ENCODE measurements around the gene MYH13.

The MYH13 gene

DNA sequence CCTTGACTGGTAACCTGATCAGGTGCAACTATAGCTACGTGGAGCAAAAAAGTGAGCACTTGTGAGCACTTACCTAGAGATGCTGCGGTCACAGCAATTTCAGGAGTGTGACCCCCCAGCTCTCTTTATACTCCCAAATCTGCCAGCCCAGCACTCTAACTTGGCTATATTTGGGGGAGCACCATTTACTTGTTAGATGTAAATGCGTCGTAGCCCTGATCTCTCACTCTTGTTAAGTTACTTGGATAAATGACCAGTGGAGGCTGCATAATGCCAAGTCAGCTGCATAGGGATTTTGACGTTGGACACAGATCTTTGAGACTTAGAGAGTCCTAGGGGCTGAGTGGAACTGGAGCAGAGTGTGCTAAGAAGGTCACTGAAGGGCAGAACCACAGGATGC lies at the start of gene MYH13:
MYH13 (minus strand) TSS at position 101 of the 400 bp plus-strand sequence. CDS start 8,476 bp downstream, outside the sequence.
- H3K4me3 ChIP-seq (ENCODE audit: low read depth, low read length): no peak within 1 kb of the TSS
- no peaks in the 10 kb centered on the region for H3K36me3 ChIP-seq
- H3K27ac ChIP-seq: no peak within 1 kb of the TSS
- H3K27me3 ChIP-seq (ENCODE audit: insufficient read depth, low read depth, severe bottlenecking): no peaks in the 10 kb centered on the region
- H3K9me3 ChIP-seq (ENCODE audit: severe bottlenecking): no peaks in the 10 kb centered on the region
- TF ChIP-seq CTCF (IDR thresholded peaks at IDR 0.05; ENCODE audit: low read depth, low read length): no peak
- no peak for DNase-seq

- Histone ChIP-seq H3K36me3 (no peaks in the 10 kb centered on the region), H3K27ac (no peak within 1 kb of the TSS), H3K4me3 (ENCODE audit: low read depth, low read length) (no peak within 1 kb of the TSS), H3K27me3 (ENCODE audit: insufficient read depth, low read depth, severe bottlenecking) (peaks cover 5% of the 10 kb centered on the region), H3K9me3 (ENCODE audit: severe bottlenecking) (no peaks in the 10 kb centered on the region)
- DNase-seq: no peak
- no peak for TF ChIP-seq CTCF (IDR thresholded peaks at IDR 0.05; ENCODE audit: low read depth, low read length)
These were observed 49.2 kb upstream of the MYH13 start, which contains the start of gene MYH8 for GRCh38 chr17:10421900-10422542. Gene MYH8 (minus strand): TSS chr17:10421950. CDS start chr17:10420227, 1,723 bp downstream.

GRCh38 chr17:10421211-10421610 lies 48.4 kb upstream of the MYH13 start:
- no peak for DNase-seq
- TF ChIP-seq CTCF (IDR thresholded peaks at IDR 0.05; ENCODE audit: low read depth, low read length): no peak
- Histone ChIP-seq H3K36me3 (no peaks in the 10 kb centered on the region), H3K27me3 (ENCODE audit: insufficient read depth, low read depth, severe bottlenecking) (peaks cover 5% of the 10 kb centered on the region), H3K27ac (no peak overlapping the region), H3K9me3 (ENCODE audit: severe bottlenecking) (no peaks in the 10 kb centered on the region), H3K4me3 (ENCODE audit: low read depth, low read length) (no peak overlapping the region)

DNA sequence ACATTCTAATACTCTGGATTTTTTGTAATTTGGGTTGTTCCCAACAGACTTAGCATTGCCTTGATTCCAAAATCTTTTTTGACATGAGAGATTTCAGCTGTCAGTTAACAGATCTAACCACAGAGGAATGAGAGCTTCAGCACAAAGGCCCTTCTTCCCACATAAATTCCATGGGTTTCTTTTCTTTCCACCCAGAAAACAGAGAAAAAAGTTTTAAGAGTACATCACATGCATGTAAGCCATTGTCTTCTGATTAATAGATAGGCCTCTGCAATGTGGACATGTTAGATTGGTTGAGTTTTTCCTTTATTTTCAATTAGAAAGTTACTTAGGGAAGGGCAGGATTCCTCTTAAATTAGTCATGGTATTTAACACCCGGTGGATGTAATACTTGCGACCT lies 48.0 kb upstream of the MYH13 start:
- Histone ChIP-seq H3K27me3 (ENCODE audit: insufficient read depth, low read depth, severe bottlenecking) (peaks cover 5% of the 10 kb centered on the region), H3K36me3 (no peaks in the 10 kb centered on the region), H3K27ac (no peak overlapping the region), H3K4me3 (ENCODE audit: low read depth, low read length) (no peak overlapping the region), H3K9me3 (ENCODE audit: severe bottlenecking) (no peaks in the 10 kb centered on the region)
- DNase-seq: no peak
- TF ChIP-seq CTCF (IDR thresholded peaks at IDR 0.05; ENCODE audit: low read depth, low read length): no peak

DNA sequence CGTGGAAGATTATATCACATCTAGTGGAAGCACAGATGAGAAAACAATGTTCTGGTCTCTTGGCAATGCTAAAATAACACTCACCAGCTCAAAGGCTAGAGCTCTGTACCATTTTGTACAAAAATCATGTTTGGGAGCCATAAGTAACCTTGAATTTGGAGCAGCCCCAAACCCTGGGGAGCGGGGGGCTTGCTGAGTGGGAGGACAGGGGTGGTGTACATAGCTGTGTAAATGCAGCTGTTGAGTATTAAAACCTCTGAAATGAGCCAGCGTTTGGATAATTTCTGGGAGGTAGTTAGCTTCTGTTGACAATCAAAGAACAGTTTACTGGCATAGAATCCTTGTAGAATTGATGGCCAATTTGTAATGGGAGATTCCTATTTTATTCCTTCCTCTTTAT lies 44.6 kb upstream of the MYH13 start:
- no peaks in the 10 kb centered on the region for H3K9me3 ChIP-seq (ENCODE audit: severe bottlenecking)
- H3K4me3 ChIP-seq (ENCODE audit: low read depth, low read length): no peak overlapping the region
- TF ChIP-seq CTCF (IDR thresholded peaks at IDR 0.05; ENCODE audit: low read depth, low read length): no peak
- peaks cover 5% of the 10 kb centered on the region for H3K27me3 ChIP-seq (ENCODE audit: insufficient read depth, low read depth, severe bottlenecking)
- no peaks in the 10 kb centered on the region for H3K36me3 ChIP-seq
- no peak for DNase-seq
- H3K27ac ChIP-seq: no peak overlapping the region

GRCh38 chr17:10415161-10415560 lies 42.4 kb upstream of the MYH13 start:
- H3K9me3 ChIP-seq (ENCODE audit: severe bottlenecking): no peaks in the 10 kb centered on the region
- no peak for TF ChIP-seq CTCF (IDR thresholded peaks at IDR 0.05; ENCODE audit: low read depth, low read length)
- no peak overlapping the region for H3K4me3 ChIP-seq (ENCODE audit: low read depth, low read length)
- H3K27ac ChIP-seq: no peak overlapping the region
- peaks cover 5% of the 10 kb centered on the region for H3K27me3 ChIP-seq (ENCODE audit: insufficient read depth, low read depth, severe bottlenecking)
- no peaks in the 10 kb centered on the region for H3K36me3 ChIP-seq
- no peak for DNase-seq
